ENCODE results near the gene OCRL.

Gene OCRL

GRCh38 chrX:129540068-129540653, at the start of gene OCRL:
Gene OCRL, plus strand, starts transcription at chrX:129540259. Its CDS starts 181 bp downstream, at chrX:129540440.
- DNase-seq: peak; percentile 42 to 53

GRCh38 chrX:129490330-129490729, 49.7 kb upstream of the OCRL start:
- no peak for DNase-seq

- DNase-seq: no peak
Measured at GRCh38 chrX:129493643-129494042, 46.4 kb upstream of the OCRL start.

- DNase-seq: no peak
Measured at GRCh38 chrX:129494887-129495286, 45.2 kb upstream of the OCRL start.

DNA sequence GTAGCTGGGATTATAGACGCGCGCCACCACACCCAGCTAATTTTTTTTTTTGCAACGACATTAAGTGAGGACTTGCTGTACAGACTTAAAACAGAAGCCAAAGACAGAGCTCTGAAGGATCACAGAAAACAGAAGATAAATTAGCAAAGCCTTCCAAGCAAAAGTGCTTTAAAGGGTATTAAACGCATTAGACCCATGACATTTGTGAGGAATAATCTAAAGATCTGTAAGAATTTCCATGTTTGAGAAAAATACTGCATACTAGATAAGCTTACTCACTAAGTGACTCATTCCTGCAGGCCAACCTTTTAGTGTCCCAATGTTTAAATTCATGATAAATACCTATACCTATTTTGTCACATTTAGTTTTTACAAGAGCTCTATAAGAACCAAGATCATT, 44.2 kb upstream of the OCRL start:
- DNase-seq: no peak

- DNase-seq: no peak
Measured at GRCh38 chrX:129496625-129497024, 43.4 kb upstream of the OCRL start.

DNA sequence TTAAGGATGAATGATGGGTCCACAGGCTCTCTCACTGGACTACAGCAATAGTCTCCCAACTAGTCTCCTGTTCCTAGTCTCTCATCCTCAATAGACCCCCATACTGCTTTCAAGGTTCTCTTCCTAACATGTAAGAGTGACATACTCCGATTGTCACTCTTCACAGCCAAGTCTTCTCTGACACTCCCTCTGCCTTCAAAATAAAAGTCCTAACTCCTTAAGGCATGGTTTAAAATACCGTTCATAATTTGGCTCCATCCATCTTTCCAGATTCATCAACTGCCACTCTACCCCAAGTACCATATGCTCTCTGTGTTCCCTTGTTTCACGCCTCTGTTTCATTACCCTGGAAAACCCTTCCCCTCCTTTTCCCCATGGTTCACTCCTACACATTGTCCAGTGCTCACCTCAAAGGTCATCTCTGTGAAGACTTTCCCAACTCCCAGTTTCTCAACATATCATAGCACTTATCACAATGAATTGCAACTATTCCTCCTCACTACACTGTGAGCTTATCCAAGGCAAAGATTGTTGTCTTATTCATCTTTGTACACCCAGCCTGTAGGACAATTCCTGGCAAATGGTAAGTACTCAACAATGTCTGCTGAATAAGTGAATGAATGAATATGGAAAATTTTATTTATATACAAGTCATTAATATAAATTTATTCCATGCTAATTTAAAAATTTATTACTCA, 42.8 kb upstream of the OCRL start:
- DNase-seq: no peak

- DNase-seq: no peak
Measured at GRCh38 chrX:129510331-129510730, 29.7 kb upstream of the OCRL start.

- no peak for DNase-seq
Measured at GRCh38 chrX:129511689-129512088, 28.4 kb upstream of the OCRL start.

DNA sequence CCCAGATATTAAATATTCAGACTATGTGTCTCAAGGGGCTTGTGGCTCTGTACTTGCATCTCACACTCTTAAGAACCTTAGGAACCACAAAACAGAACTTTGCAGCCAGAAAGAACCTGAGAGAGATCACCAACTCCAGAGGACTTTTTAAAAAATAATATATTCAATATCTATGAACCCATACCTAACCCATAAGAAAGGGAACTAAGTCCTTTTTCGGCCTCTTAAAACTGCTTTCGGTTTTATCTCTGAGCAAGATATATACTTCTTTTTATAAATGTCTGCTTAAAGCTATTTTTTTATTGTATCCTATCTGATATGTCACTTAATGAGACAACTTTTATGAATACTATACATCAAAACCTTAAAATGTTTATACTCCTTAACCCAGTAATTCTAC, 27.6 kb upstream of the OCRL start:
- DNase-seq: no peak

DNA sequence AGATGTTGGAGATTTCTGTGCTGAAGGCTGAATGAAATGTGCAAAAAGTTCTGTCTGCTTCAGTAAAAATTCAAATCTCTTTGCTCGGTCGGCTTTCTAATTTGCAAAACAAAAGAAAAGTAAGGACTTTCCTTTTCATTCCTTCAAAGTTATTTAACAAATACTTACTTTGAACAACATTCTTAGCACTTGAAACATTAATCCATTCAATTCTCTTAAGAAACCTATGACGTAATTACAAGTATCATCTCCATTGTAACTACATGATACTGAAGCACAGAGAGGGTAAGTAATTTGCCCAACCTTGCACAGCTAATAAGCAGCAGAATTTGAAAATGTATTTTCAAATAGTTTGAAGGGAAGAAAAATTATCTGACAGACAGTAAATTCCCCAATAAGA, 23.7 kb upstream of the OCRL start:
- DNase-seq: no peak

DNA sequence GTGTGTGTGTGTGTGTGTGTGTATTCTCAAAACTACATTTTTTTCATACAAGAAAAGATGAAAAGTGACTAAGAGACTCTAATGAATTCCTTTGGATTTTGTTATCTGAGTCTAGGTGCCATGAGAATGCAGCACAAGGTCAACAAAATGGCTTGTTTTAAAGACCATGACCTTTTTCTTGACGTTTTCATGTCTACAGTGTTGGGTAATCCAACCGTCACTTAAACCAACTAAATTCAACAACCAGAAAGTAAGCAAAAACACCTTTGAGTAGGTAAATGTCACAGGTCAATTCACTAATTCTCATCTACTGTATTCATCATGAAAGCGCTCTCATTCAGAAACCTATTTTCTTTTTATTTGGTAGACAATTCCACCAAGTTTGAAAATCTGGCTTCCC, 19.9 kb upstream of the OCRL start:
- no peak for DNase-seq

- DNase-seq: no peak
Measured at GRCh38 chrX:129522184-129523078, 17.6 kb upstream of the OCRL start.

GRCh38 chrX:129523079-129523911, 16.8 kb upstream of the OCRL start, which contains the start of gene SMARCA1:
Gene SMARCA1, minus strand, starts transcription at chrX:129523490. Its CDS starts 120 bp downstream, at chrX:129523370.
- no peak for DNase-seq

GRCh38 chrX:129524250-129524850, 15.7 kb upstream of the OCRL start:
- no peak for DNase-seq

GRCh38 chrX:129525162-129525561, 14.9 kb upstream of the OCRL start:
- DNase-seq: no peak

DNA sequence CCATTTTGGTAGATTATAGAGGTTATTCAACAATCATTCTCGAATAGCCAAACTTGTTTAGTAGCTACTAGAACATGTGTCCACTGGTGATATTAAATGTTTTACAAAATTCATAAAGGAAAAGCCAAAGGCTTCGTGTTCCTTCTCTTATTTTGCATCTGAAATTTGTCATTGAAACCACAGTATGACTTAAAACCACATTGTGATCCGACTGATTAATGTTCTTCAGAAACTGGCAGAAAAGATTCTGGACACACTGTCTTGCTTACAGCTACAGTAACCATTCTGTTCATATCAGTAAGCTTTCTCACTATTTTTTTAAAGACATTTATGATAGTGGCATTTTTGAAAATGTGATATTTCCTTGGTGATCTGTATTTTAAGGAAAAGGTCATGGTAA, 14.2 kb upstream of the OCRL start:
- no peak for DNase-seq

DNA sequence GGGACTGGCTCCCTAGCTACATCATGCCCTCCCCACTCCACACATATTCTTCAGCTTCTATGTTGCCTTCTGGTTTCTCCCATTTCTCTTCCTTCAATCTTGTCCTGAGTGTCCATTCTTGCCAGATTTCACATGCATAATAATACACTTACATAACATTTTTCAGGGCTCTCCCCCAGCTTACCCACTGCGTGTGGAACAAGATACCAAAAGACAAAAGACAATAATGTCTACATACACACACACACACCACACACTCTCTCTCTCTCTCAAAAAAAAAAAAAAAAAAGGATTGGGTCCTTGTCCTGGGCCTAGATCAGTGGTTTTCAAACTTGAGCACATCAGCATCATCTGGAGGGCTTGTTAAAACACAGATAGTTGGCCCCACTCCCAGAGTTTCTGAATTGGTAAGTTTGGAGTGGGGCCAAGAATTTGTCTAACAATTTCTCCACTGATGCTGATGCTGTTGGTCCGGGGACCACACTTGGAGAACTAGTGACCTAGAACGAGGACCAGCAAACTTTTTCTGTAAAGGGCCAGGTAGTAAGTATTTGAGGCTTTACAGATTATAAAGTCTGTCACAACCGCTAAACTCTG, 10.3 kb upstream of the OCRL start:
- no peak for DNase-seq

GRCh38 chrX:129530410-129530809, 9.6 kb upstream of the OCRL start:
- no peak for DNase-seq

DNA sequence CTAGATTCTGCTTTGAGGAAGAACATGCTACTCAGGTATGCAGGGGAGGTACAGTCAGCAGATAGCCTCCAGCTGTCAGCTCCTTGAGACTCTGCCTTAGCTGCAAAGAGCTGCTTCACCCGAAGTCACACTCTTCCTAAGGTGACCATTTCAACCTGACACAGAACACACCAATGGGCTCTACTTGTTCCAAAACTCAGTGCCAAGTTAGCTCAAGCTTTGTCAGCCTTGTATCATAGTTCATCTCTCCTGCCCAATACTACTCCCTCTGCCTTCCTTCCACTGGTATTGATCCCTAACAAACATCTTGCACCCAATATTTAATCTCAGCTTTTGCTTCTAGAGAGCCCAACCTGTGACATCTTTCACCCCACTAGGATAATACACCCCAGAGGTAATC, 8.9 kb upstream of the OCRL start:
- no peak for DNase-seq

GRCh38 chrX:129534816-129535578, 5.1 kb upstream of the OCRL start:
- DNase-seq: no peak
